SK-N-SH treated with all-trans-retinoic acid at 6 μM for 48 hours (cell line): ENCODE measurements around the gene EPHX1.

Source experiments
- ATAC-seq: fragments of 200-7000 bp; cut with Tn5 transposase; 3 replicates; pipeline ENCODE4 v1.9.1; 2020; ENCODE audit warnings: mild to moderate bottlenecking, moderate library complexity
- BACH2 ChIP-seq: fragments of 250-450 bp; sonication (Bioruptor Pico); IDR thresholded peaks from 2 replicates; pipeline ENCODE4 v1.9.0; 2021; ENCODE audit warnings: mild to moderate bottlenecking, borderline replicate concordance
- ESRRG ChIP-seq: fragments of 250-450 bp; sonication (Bioruptor Pico); IDR thresholded peaks from 2 replicates; pipeline ENCODE4 v1.6.1; 2021; ENCODE audit warnings: mild to moderate bottlenecking
- GLIS3 ChIP-seq: fragments of 250-450 bp; sonication (Bioruptor Pico); IDR thresholded peaks from 2 replicates; pipeline ENCODE4 v1.5.0; 2020; ENCODE audit warnings: mild to moderate bottlenecking, moderate library complexity
- ISL1 ChIP-seq: fragments of 250-450 bp; sonication (Bioruptor Pico); IDR thresholded peaks from 2 replicates; pipeline ENCODE4 v2.1.2; 2022; ENCODE audit warnings: mild to moderate bottlenecking, moderate library complexity
- OSR1 ChIP-seq: fragments of 250-450 bp; sonication (Bioruptor Pico); IDR thresholded peaks from 2 replicates; pipeline ENCODE4 v1.8.0; 2022; ENCODE audit warnings: moderate library complexity, mild to moderate bottlenecking, inconsistent platforms
- PPARA ChIP-seq: fragments of 250-450 bp; sonication (Bioruptor Pico); IDR thresholded peaks from 2 replicates; pipeline ENCODE4 v1.5.0; 2020; ENCODE audit warnings: mild to moderate bottlenecking, borderline replicate concordance
- RARB ChIP-seq: fragments of 250-450 bp; sonication (Bioruptor Pico); IDR thresholded peaks from 2 replicates; pipeline ENCODE4 v1.8.0; 2021; ENCODE audit warnings: mild to moderate bottlenecking, moderate library complexity
- SNAI2 ChIP-seq: fragments of 250-450 bp; sonication (Bioruptor Pico); IDR thresholded peaks from 2 replicates; pipeline ENCODE4 v1.5.0; 2020; ENCODE audit warnings: mild to moderate bottlenecking, moderate library complexity
- TCF4 ChIP-seq: fragments of 250-450 bp; sonication (Bioruptor Pico); IDR thresholded peaks from 2 replicates; pipeline ENCODE4 v1.8.0; 2021; ENCODE audit warnings: mild to moderate bottlenecking, moderate library complexity, borderline replicate concordance
- TOX ChIP-seq: fragments of 250-450 bp; sonication (Bioruptor Pico); IDR thresholded peaks from 2 replicates; pipeline ENCODE4 v1.8.0; 2021; ENCODE audit warnings: mild to moderate bottlenecking, moderate library complexity, borderline replicate concordance
- ZC3H10 ChIP-seq: fragments of 250-450 bp; sonication (Bioruptor Pico); IDR thresholded peaks from 2 replicates; pipeline ENCODE4 v1.5.1; 2021; ENCODE audit warnings: mild to moderate bottlenecking, moderate library complexity
- ZFP3 ChIP-seq: fragments of 250-450 bp; sonication (Bioruptor Pico); IDR thresholded peaks from 2 replicates; pipeline ENCODE4 v1.5.0; 2020; ENCODE audit warnings: mild to moderate bottlenecking, moderate library complexity
- ZFP30 ChIP-seq: fragments of 450-650 bp; formaldehyde crosslinking; IDR thresholded peaks from 2 replicates; pipeline ENCODE4 v1.5.0; 2022; ENCODE audit warnings: mild to moderate bottlenecking, moderate library complexity
- ZNF565 ChIP-seq: fragments of 450-650 bp; formaldehyde crosslinking; conservative IDR thresholded peaks from 2 replicates; pipeline ENCODE4 v1.5.0; 2020; ENCODE audit warnings: low read depth, mild to moderate bottlenecking, moderate library complexity
- ZNF70 ChIP-seq: fragments of 450-650 bp; formaldehyde crosslinking; IDR thresholded peaks from 2 replicates; pipeline ENCODE4 v1.5.0; 2020; ENCODE audit warnings: mild to moderate bottlenecking, moderate library complexity
- ZNF8 ChIP-seq: fragments of 450-650 bp; formaldehyde crosslinking; IDR thresholded peaks from 2 replicates; pipeline ENCODE4 v1.5.0; 2020; ENCODE audit warnings: mild to moderate bottlenecking, moderate library complexity
- TF ChIP-seq, protein P1 (sequence below): fragments of 250-450 bp; sonication (Bioruptor Pico); IDR thresholded peaks from 2 replicates; pipeline ENCODE4 v1.5.0; 2020; ENCODE audit warnings: mild to moderate bottlenecking, moderate library complexity
- TF ChIP-seq, protein P2 (sequence below): fragments of 250-450 bp; sonication (Bioruptor Pico); IDR thresholded peaks from 2 replicates; pipeline ENCODE4 v1.8.0; 2021; ENCODE audit warnings: low read depth, mild to moderate bottlenecking, moderate library complexity, borderline replicate concordance
- TF ChIP-seq, protein P3 (sequence below): fragments of 250-450 bp; sonication (Bioruptor Pico); IDR thresholded peaks from 2 replicates; pipeline ENCODE4 v1.5.1; 2020; ENCODE audit warnings: low read depth, mild to moderate bottlenecking, moderate library complexity
- TF ChIP-seq, protein P4 (sequence below): fragments of 250-450 bp; sonication (Bioruptor Pico); IDR thresholded peaks from 2 replicates; pipeline ENCODE4 v1.8.0; 2020; ENCODE audit warnings: mild to moderate bottlenecking, moderate library complexity, borderline replicate concordance

Gene EPHX1

DNA sequence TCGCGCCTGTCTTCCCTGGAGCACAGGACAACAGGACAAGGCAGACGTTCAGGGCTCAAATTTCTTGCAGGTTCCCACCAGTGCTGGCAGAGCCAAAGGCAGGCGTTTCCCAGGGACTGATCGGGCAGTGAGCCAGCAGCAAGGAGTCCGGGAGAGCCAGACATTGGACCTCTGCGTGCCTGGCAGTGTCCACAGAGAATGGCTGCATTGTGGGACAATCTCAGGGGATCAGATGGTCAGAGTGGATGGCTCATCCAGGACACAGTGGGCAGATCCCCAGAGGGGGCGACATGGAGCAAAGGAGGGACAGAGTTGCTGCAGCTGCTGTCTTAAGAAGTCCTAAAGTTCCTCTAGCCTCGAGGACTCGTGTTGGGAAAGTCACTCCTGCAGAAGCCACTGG, 67.7 kb downstream of the EPHX1 start:
- no peak for TF ChIP-seq ZC3H10 (CRISPR knock-in tag)
- no peak for TF ChIP-seq ZFP30
- TF ChIP-seq ZNF565 (CRISPR knock-in tag), result no peak
- no peak for TF ChIP-seq BACH2 (CRISPR knock-in tag)
- TF ChIP-seq, protein P1, sequence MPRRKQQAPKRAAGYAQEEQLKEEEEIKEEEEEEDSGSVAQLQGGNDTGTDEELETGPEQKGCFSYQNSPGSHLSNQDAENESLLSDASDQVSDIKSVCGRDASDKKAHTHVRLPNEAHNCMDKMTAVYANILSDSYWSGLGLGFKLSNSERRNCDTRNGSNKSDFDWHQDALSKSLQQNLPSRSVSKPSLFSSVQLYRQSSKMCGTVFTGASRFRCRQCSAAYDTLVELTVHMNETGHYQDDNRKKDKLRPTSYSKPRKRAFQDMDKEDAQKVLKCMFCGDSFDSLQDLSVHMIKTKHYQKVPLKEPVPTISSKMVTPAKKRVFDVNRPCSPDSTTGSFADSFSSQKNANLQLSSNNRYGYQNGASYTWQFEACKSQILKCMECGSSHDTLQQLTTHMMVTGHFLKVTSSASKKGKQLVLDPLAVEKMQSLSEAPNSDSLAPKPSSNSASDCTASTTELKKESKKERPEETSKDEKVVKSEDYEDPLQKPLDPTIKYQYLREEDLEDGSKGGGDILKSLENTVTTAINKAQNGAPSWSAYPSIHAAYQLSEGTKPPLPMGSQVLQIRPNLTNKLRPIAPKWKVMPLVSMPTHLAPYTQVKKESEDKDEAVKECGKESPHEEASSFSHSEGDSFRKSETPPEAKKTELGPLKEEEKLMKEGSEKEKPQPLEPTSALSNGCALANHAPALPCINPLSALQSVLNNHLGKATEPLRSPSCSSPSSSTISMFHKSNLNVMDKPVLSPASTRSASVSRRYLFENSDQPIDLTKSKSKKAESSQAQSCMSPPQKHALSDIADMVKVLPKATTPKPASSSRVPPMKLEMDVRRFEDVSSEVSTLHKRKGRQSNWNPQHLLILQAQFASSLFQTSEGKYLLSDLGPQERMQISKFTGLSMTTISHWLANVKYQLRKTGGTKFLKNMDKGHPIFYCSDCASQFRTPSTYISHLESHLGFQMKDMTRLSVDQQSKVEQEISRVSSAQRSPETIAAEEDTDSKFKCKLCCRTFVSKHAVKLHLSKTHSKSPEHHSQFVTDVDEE (CRISPR knock-in tag), result no peak
- TF ChIP-seq, protein P2, sequence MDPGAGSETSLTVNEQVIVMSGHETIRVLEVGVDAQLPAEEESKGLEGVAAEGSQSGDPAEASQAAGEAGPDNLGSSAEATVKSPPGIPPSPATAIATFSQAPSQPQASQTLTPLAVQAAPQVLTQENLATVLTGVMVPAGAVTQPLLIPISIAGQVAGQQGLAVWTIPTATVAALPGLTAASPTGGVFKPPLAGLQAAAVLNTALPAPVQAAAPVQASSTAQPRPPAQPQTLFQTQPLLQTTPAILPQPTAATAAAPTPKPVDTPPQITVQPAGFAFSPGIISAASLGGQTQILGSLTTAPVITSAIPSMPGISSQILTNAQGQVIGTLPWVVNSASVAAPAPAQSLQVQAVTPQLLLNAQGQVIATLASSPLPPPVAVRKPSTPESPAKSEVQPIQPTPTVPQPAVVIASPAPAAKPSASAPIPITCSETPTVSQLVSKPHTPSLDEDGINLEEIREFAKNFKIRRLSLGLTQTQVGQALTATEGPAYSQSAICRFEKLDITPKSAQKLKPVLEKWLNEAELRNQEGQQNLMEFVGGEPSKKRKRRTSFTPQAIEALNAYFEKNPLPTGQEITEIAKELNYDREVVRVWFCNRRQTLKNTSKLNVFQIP (CRISPR knock-in tag), result no peak
- no peak for TF ChIP-seq GLIS3 (CRISPR knock-in tag)
- TF ChIP-seq TCF4, result no peak
- no peak for TF ChIP-seq ISL1 (CRISPR knock-in tag)
- ATAC-seq, result peak; percentile 60

DNA sequence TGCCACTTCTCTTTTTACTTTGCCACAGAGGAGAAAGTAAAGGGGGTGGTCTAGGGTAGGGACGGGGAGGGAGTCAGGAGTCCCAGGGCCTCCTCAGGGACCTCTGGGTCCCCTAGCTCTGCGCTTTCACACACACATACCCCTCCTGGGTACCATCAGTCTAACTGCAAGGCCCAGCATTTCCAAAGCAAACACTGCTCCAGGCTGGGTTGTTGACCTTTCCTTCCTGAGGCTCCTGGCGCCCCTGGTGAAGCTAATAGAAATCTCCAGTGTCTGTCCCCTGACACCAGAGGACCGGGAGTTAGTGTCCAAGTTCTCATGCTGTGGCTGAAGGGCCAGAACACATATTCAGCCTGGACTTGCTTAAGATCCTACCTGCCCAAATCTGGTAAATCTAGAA, 68.4 kb downstream of the EPHX1 start:
- TF ChIP-seq, protein P3, sequence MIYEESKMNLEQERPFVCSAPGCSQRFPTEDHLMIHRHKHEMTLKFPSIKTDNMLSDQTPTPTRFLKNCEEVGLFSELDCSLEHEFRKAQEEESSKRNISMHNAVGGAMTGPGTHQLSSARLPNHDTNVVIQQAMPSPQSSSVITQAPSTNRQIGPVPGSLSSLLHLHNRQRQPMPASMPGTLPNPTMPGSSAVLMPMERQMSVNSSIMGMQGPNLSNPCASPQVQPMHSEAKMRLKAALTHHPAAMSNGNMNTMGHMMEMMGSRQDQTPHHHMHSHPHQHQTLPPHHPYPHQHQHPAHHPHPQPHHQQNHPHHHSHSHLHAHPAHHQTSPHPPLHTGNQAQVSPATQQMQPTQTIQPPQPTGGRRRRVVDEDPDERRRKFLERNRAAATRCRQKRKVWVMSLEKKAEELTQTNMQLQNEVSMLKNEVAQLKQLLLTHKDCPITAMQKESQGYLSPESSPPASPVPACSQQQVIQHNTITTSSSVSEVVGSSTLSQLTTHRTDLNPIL (CRISPR knock-in tag), result no peak
- TF ChIP-seq, protein P4, sequence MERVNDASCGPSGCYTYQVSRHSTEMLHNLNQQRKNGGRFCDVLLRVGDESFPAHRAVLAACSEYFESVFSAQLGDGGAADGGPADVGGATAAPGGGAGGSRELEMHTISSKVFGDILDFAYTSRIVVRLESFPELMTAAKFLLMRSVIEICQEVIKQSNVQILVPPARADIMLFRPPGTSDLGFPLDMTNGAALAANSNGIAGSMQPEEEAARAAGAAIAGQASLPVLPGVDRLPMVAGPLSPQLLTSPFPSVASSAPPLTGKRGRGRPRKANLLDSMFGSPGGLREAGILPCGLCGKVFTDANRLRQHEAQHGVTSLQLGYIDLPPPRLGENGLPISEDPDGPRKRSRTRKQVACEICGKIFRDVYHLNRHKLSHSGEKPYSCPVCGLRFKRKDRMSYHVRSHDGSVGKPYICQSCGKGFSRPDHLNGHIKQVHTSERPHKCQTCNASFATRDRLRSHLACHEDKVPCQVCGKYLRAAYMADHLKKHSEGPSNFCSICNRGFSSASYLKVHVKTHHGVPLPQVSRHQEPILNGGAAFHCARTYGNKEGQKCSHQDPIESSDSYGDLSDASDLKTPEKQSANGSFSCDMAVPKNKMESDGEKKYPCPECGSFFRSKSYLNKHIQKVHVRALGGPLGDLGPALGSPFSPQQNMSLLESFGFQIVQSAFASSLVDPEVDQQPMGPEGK (CRISPR knock-in tag), result no peak
- TF ChIP-seq, protein P1 (CRISPR knock-in tag), result no peak
- no peak for TF ChIP-seq ZNF565 (CRISPR knock-in tag)
- TF ChIP-seq ZFP3 (CRISPR knock-in tag), result no peak
- no peak for TF ChIP-seq PPARA
- no peak for TF ChIP-seq ZNF8 (CRISPR knock-in tag)
- TF ChIP-seq BACH2 (CRISPR knock-in tag), result no peak
- no peak for TF ChIP-seq ISL1 (CRISPR knock-in tag)
- no peak for TF ChIP-seq TOX
- TF ChIP-seq RARB (CRISPR knock-in tag), result no peak
- TF ChIP-seq SNAI2 (CRISPR knock-in tag), result no peak
- no peak for TF ChIP-seq OSR1 (CRISPR knock-in tag)
- no peak for TF ChIP-seq ZC3H10 (CRISPR knock-in tag)
- TF ChIP-seq ZFP30, result no peak
- TF ChIP-seq TCF4, result no peak
- TF ChIP-seq ESRRG (CRISPR knock-in tag), result no peak
- no peak for TF ChIP-seq ZNF70 (CRISPR knock-in tag)

More for the DNA sequence above, 68.4 kb downstream of the EPHX1 start:
- ATAC-seq, result no peak
